Measurements from ENCODE around the gene SLC12A7. TPM values are rescaled to one million over a fixed set of nuclear protein-coding genes. Genes with fewer than 3 reads are reported as not detected.

Gene SLC12A7
- total RNA-seq, 1 donor from 2014 or later, result 4.9 TPM

GRCh38 chr5:1078851-1079250 is 33.0 kb downstream of the SLC12A7 start:
- Mint-ChIP-seq H3K4me1 (ENCODE audit: low read depth) (no peaks in the 10 kb centered on the region), H3K36me3 (ENCODE audit: low read depth) (peaks cover 4% of the 10 kb centered on the region), H3K4me3 (ENCODE audit: unreplicated experiment) (no peak overlapping the region), H3K27ac (ENCODE audit: unreplicated experiment) (no peak overlapping the region), H3K27me3 (ENCODE audit: low read depth) (peaks cover 7% of the 10 kb centered on the region), H3K9me3 (ENCODE audit: low read depth) (no peaks in the 10 kb centered on the region)
- DNase-seq (ENCODE audit: low spot score), result no peak
- no peak for TF ChIP-seq CTCF (IDR thresholded peaks at IDR 0.05)

- Mint-ChIP-seq H3K4me1 (ENCODE audit: low read depth) (no peaks in the 10 kb centered on the region), H3K36me3 (ENCODE audit: low read depth) (peaks cover 5% of the 10 kb centered on the region), H3K27me3 (ENCODE audit: low read depth) (peaks cover 7% of the 10 kb centered on the region), H3K9me3 (ENCODE audit: low read depth) (no peaks in the 10 kb centered on the region), H3K27ac (ENCODE audit: unreplicated experiment) (no peak overlapping the region), H3K4me3 (ENCODE audit: unreplicated experiment) (no peak overlapping the region)
- DNase-seq (ENCODE audit: low spot score), result no peak
- TF ChIP-seq CTCF (IDR thresholded peaks at IDR 0.05), result no peak
Measured at GRCh38 chr5:1078206-1078605, 33.7 kb downstream of the SLC12A7 start.

- TF ChIP-seq CTCF (IDR thresholded peaks at IDR 0.05), result no peak
- no peaks in the 10 kb centered on the region for H3K9me3 Mint-ChIP-seq (ENCODE audit: low read depth)
- H3K4me3 Mint-ChIP-seq (ENCODE audit: unreplicated experiment), result no peak overlapping the region
- peaks cover 7% of the 10 kb centered on the region for H3K27me3 Mint-ChIP-seq (ENCODE audit: low read depth)
- peaks cover 5% of the 10 kb centered on the region for H3K36me3 Mint-ChIP-seq (ENCODE audit: low read depth)
- H3K27ac Mint-ChIP-seq (ENCODE audit: unreplicated experiment), result no peak overlapping the region
- DNase-seq (ENCODE audit: low spot score), result no peak
- H3K4me1 Mint-ChIP-seq (ENCODE audit: low read depth), result no peaks in the 10 kb centered on the region
Measured at GRCh38 chr5:1077491-1078020, 34.3 kb downstream of the SLC12A7 start.

- H3K4me1 Mint-ChIP-seq (ENCODE audit: low read depth), result no peaks in the 10 kb centered on the region
- peaks cover 5% of the 10 kb centered on the region for H3K36me3 Mint-ChIP-seq (ENCODE audit: low read depth)
- H3K9me3 Mint-ChIP-seq (ENCODE audit: low read depth), result no peaks in the 10 kb centered on the region
- DNase-seq (ENCODE audit: low spot score), result no peak
- H3K4me3 Mint-ChIP-seq (ENCODE audit: unreplicated experiment), result no peak overlapping the region
- no peak overlapping the region for H3K27ac Mint-ChIP-seq (ENCODE audit: unreplicated experiment)
- no peak for TF ChIP-seq CTCF (IDR thresholded peaks at IDR 0.05)
- H3K27me3 Mint-ChIP-seq (ENCODE audit: low read depth), result peaks cover 7% of the 10 kb centered on the region
Measured at GRCh38 chr5:1077026-1077425, 34.8 kb downstream of the SLC12A7 start.

- no peak for DNase-seq (ENCODE audit: low spot score)
- Mint-ChIP-seq H3K9me3 (ENCODE audit: low read depth) (no peaks in the 10 kb centered on the region), H3K27me3 (ENCODE audit: low read depth) (peaks cover 6% of the 10 kb centered on the region), H3K27ac (ENCODE audit: unreplicated experiment) (no peak overlapping the region), H3K36me3 (ENCODE audit: low read depth) (peaks cover 5% of the 10 kb centered on the region), H3K4me3 (ENCODE audit: unreplicated experiment) (no peak overlapping the region), H3K4me1 (ENCODE audit: low read depth) (no peaks in the 10 kb centered on the region)
- TF ChIP-seq CTCF (IDR thresholded peaks at IDR 0.05), result no peak
Measured at GRCh38 chr5:1076406-1076805, 35.5 kb downstream of the SLC12A7 start.

Data from chondrocyte (in vitro differentiated cells).